Measurements from ENCODE around the gene CES3. TPM values are rescaled to one million over a fixed set of nuclear protein-coding genes. Genes with fewer than 3 reads are reported as not detected.

The CES3 gene
- polyA plus RNA-seq, 1 experiment = 0.12 TPM

DNA sequence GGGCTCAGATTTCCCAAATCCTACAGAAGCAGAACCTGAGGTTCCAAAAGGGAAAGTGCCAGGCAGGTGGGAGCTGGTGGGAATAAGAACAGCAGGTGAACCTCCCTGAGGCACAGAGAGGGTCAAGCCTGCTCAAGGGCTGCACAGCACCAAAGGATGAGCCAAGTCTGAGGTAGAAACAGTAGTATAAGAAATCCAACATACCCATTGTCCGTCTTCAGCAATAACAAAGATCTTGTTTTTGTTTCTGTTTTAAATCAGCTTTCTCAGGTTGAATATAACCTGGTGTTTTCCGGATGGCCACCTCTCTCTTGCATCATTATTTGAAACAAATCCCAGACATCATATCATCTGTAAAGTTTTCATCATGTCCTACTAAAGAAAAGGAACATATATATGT, 10.6 kb upstream of the CES3 start:
- H3K9me3 ChIP-seq (ENCODE audit: control insufficient read depth, insufficient read depth, low read length) = peaks cover 5% of the 10 kb centered on the region; the same call in 1 of the 2 replicates
- TF ChIP-seq, protein P1, sequence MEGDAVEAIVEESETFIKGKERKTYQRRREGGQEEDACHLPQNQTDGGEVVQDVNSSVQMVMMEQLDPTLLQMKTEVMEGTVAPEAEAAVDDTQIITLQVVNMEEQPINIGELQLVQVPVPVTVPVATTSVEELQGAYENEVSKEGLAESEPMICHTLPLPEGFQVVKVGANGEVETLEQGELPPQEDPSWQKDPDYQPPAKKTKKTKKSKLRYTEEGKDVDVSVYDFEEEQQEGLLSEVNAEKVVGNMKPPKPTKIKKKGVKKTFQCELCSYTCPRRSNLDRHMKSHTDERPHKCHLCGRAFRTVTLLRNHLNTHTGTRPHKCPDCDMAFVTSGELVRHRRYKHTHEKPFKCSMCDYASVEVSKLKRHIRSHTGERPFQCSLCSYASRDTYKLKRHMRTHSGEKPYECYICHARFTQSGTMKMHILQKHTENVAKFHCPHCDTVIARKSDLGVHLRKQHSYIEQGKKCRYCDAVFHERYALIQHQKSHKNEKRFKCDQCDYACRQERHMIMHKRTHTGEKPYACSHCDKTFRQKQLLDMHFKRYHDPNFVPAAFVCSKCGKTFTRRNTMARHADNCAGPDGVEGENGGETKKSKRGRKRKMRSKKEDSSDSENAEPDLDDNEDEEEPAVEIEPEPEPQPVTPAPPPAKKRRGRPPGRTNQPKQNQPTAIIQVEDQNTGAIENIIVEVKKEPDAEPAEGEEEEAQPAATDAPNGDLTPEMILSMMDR (IDR thresholded peaks at IDR 0.05; ENCODE audit: low read depth, low read length) = no peak
- CTCF ChIA-PET = interaction anchor here (1.1 kb wide), 1 partner anchor 205 kb away, joined by 4 read pairs; no protein-coding TSS in a partner anchor

DNA sequence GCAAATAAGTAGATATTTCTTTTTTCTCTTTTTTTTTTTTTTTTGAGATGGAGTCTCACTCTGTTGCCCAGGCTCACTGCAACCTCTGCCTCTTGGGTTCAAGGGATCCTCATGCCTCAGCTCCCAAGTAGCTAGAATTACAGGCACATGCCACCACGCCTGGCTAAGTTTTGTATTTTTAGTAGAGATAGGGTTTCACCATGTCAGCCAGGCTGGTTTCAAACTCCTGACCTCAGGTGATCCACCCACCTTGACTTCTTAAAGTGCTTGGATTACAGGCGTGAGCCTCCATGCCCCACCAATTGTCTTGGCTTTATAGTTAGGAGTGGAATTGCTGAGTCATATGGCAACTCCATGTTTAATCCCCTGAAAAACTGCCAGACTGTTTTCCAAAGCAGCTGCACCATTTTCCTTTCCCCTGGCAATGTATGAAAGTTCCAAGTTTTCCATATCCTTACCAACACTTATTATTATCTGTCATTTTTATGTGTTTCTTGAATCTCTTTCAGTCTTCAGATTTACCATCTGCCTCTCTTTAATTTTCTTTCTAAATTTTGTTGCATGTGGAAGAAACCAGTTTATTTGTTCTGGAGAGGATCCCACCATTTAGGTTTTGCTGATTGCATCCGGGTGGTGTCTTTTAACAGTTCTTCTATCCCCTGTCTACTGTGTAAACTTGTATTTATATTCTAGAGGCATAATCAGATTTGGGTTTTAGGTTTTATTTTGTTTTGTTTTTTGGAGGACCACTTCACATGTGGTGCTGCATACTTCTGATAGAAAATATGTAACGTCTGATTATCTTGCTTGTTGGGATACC, 9.9 kb upstream of the CES3 start:
- POLR2A ChIA-PET = no interaction called here
- TF ChIP-seq, protein P1 (IDR thresholded peaks at IDR 0.05; ENCODE audit: low read depth, low read length) = no peak
- CTCF ChIA-PET = interaction anchor here (0.5 to 2.0 kb wide), 4 partner anchors 155 to 204 kb away, joined by 3 to 11 read pairs (median 4); no protein-coding TSS in a partner anchor
- H3K4me3 ChIP-seq (ENCODE audit: low read depth, low read length) = no peak overlapping the region
- peaks cover 20% of the 10 kb centered on the region for H3K27me3 ChIP-seq (ENCODE audit: control insufficient read depth, insufficient read depth, low read length)
- H3K27ac ChIP-seq (ENCODE audit: low read depth, low read length) = no peak overlapping the region
- DNase-seq (ENCODE audit: low read depth, low spot score) = no peak
- H3K9me3 ChIP-seq (ENCODE audit: control insufficient read depth, insufficient read depth, low read length) = peaks cover 5% of the 10 kb centered on the region; the same call in 1 of the 2 replicates

More for the DNA sequence above, 10.6 kb upstream of the CES3 start:
- Histone ChIP-seq H3K27ac (ENCODE audit: low read depth, low read length) (no peak overlapping the region), H3K4me3 (ENCODE audit: low read depth, low read length) (no peak overlapping the region), H3K27me3 (ENCODE audit: control insufficient read depth, insufficient read depth, low read length) (peaks cover 17% of the 10 kb centered on the region)
- POLR2A ChIA-PET = no interaction called here
- no peak for DNase-seq (ENCODE audit: low read depth, low spot score)

DNA sequence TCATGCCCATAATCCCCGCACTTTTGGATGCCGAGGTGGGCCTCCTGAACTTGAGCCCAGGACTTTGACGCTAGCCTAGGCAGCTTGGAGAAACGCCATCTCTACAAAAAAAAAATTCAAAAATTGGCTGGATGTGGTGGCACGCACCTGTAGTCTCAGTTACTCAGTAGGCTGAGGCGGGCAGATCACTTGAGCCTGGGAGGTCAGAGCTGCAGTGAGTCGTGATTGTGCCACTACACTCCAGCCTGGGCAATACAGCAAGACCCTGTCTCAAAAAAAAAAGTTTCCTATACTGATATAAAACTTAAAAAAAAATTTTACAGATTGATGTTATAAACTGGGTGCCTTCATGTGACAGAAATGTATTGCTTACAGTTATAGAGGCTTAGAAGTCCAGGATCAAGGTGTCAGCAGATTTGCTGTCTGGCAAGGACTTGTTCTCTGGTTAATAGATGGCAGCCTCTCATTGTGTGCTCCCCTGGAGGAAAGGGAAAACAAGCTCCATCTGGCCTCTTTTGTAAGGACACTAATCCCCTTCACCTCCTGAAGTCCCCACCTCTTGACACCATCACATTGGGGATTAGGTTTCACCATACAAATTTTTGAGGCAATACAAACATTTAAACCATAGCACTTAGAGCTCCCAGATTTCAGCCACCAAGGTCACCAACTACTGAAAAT, 8.5 kb upstream of the CES3 start:
- TF ChIP-seq, protein P1 (IDR thresholded peaks at IDR 0.05; ENCODE audit: low read depth, low read length) = no peak
- no peak for DNase-seq (ENCODE audit: low read depth, low spot score)
- H3K27me3 ChIP-seq (ENCODE audit: control insufficient read depth, insufficient read depth, low read length) = peaks cover 22% of the 10 kb centered on the region
- H3K27ac ChIP-seq (ENCODE audit: low read depth, low read length) = no peak overlapping the region
- CTCF ChIA-PET = interaction anchor here (0.6 to 2.6 kb wide), 9 partner anchors 9 to 233 kb away, joined by 3 to 18 read pairs (median 3); partner anchors contain the start of gene CES3
- POLR2A ChIA-PET = no interaction called here
- no peak overlapping the region for H3K4me3 ChIP-seq (ENCODE audit: low read depth, low read length)
- H3K9me3 ChIP-seq (ENCODE audit: control insufficient read depth, insufficient read depth, low read length) = peaks cover 5% of the 10 kb centered on the region; the same call in 1 of the 2 replicates

- Histone ChIP-seq H3K27me3 (ENCODE audit: control insufficient read depth, insufficient read depth, low read length) (peaks cover 25% of the 10 kb centered on the region), H3K27ac (ENCODE audit: low read depth, low read length) (no peak overlapping the region), H3K9me3 (ENCODE audit: control insufficient read depth, insufficient read depth, low read length) (peaks cover 5% of the 10 kb centered on the region; the same call in 1 of the 2 replicates), H3K4me3 (ENCODE audit: low read depth, low read length) (no peak overlapping the region)
- ChIA-PET POLR2A (interaction anchor here (1.0 kb wide), 1 partner anchor 202 kb away, joined by 4 read pairs; no protein-coding TSS in a partner anchor), CTCF (interaction anchor here (0.6 to 2.6 kb wide), 24 partner anchors 8 to 307 kb away, joined by 3 to 29 read pairs (median 6); partner anchors contain the start of genes CES3, CES4A, EXOC3L1 and FBXL8)
- TF ChIP-seq, protein P1 (IDR thresholded peaks at IDR 0.05; ENCODE audit: low read depth, low read length) = no peak
- no peak for DNase-seq (ENCODE audit: low read depth, low spot score)
Observed at GRCh38 chr16:66953462-66954096, 7.5 kb upstream of the CES3 start.
